ENCODE measurements around the gene MKNK2. TPM values are rescaled to one million over a fixed set of nuclear protein-coding genes. Genes with fewer than 3 reads are reported as not detected.
"Not testable (repeated sequence)": the region's sequence is repeated elsewhere in the genome, so short reads cannot be mapped to it uniquely, and the experiment has no call there.

The MKNK2 gene
- polyA plus RNA-seq, 5 donors, result 51.7 to 124 (median 77.8) TPM

DNA sequence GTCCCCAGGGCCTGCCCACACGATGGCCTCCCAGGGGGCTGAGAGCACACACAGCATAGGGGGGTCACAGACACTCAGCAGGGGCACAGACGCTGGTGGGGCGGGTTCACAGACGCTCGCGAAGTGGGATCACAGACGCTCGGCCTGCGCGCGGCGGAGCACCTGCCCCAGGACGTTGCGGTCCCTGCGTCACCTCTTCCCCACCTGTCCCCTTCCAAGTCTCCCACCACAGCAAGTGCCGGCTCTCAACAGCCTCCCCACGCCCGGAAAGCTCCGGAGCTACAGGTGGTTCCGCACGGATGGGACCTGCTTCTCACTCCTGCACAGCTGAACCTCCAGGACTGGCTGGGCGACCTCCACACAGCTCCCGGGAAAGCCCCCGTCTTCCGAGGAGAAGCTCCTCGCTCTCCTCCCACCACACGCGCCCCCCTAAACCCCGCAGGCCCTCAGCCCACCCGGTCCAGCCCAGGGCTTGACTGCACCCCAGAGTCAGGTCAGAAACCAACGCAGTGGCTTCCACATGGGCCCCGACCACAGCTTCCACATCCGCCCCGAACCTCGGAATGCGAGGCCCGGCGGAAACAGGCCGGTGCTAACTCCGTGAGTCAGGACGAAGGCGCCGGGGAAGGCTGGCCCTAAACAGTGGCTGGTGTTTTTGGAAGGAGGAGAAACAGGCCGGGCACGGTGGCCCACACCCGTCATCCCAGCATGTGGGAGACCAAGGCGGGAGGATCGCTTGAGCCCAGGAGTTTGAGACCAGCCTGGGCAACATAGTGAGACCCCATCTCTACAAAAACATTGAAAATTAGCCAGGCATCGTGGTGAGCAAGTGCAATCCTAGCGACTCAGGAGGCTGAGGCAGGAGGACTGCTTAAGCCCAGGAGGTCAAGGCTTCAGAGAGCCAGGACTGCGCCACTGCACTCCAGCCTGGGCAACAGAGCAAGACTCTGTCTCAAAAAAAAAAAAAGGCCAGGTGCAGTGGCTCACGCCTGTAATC, 52.0 kb downstream of the MKNK2 start:
- DNase-seq, result no peak

DNA sequence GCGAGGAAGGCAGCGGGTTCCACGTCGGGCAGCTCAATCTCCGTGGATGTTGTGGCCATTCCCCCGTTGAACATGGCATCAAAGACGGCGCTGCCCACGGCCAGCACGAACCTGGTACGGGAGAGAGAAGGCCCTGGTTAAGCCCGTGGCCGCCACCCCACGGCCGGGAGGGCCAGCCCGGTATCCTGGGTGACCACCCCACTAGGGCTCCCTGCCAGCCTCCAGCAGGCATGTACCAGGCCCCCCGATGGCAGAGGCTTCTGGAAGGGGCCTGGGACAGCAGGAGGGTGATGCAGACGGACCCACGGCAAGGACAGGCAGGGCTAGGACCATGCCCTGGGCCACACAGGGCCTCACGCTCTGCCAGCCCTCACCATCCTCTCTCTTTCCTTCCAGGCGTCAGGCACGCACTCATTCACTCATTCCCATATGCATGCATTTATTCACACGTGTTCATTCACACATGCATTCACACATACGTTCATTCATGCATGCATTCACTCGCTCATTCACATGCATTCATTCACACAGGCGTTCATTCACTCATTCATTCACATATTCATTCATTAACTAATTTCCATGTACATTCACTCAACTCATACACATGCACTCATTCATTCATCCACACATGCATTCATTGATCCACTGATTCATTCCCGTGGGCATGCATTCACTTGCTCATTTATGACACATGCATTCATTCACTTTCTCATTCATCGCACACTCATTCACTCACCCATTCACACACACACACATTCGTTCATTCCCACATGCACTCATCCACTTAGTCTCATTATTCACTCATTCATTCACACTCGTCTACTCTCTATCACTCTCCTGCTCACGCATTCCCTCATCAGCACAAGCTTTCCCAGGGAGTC, 53.5 kb downstream of the MKNK2 start:
- DNase-seq, result no peak

DNA sequence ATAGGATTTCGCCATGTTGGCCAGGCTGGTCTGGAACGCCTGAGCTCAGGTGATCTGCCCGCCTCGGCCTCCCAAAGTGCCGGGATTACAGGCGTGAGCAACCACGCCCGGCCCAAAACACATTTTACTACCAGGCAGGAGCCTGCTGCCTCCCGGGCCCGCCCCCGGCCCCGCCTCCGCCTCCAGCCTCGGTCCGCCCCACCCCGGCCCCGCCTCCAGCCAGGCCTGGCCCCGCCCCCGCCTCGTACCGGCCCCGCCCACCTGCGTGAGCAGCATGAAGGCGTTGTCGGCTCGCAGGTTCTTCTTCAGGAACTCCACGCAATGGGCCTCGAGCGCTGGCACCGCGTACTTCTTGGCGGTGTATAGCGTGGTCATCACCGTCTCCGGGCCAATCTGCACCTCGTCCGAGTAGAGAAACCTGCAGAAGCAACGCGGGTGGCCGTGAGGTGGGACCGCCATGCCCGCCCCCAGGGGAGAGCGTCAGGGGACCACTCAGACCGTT, 58.2 kb downstream of the MKNK2 start:
- no peak for DNase-seq

DNA sequence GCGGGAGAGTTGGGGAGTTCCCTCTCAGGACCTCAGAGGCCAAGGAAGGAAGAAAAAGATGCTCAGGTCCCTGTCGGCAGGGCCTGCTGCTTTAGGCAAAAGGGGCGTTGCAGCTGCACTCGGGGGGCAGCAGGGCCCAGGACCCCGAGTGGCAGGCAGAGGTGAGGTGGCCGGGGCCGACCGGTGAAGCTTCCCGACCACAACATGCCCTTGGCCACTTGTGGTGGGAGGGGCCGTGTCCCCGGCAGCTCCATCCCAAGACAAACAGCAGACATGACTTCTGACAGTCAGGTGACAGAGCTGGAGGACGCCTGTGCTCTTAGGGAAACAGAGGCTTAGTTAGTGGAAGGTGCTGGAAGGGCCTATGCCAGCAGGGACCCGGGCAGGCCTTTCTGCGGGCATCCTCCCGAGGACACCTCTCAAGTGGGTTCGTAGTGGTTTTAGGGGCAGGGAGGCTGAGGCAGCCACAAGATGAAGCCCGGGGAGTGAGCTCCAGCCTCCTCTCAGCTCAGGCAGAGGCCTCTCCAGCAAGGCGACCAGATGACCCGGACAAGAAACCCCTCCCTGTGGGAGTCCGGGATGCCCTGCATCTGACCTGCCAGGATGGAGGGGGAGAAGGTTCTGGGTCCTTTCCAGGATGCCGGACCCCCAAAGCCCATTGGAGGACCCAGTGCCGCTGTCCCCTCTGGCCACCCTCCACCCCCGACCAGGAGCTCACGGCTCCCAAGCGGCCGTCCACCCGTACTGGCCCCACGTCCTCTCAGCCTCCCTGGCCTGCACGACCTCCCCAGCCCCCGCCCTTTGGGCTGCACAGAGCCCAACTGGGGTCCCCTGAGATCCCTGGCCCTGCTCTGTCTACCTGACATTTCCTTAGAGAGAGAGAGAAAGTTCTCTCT, 59.8 kb downstream of the MKNK2 start:
- no peak for DNase-seq

DNA sequence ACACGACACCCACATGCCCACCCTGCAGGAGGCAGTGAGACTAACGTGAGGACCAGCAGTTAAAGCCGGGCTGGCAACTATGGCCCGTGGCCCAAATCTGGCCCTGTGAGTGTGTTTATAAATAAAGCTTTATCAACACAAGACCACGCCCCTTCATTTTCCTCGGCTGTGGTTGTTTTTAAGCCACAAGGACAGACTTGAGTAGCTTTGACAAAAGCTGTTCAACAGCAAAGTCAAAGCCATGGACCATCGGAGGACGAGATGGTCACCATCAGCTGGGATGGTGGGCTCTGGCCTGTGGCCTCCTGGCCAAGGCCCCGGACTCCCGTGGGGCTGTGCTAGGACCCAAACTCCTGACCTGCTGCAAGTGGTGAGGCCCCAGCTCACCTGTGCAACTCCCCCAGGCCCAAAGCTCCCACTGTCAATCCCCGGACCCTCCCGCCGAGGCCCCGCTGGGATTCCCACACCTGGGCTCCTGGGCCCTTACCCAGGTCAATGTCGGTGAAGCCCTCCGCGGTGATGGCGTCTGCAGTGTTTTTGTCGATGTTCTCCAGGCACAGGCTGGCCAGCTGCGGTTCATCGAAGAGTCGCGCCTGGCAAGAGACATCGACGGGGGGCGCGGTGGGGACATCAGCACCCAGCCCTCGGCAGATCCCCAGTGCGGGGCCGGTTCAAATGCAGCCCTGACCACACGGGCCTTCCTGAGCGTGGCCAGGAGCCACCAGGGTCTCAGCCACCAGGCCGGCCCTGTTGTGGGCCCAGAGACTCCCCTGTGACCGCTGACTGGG, 60.6 kb downstream of the MKNK2 start:
- no peak for DNase-seq

DNA sequence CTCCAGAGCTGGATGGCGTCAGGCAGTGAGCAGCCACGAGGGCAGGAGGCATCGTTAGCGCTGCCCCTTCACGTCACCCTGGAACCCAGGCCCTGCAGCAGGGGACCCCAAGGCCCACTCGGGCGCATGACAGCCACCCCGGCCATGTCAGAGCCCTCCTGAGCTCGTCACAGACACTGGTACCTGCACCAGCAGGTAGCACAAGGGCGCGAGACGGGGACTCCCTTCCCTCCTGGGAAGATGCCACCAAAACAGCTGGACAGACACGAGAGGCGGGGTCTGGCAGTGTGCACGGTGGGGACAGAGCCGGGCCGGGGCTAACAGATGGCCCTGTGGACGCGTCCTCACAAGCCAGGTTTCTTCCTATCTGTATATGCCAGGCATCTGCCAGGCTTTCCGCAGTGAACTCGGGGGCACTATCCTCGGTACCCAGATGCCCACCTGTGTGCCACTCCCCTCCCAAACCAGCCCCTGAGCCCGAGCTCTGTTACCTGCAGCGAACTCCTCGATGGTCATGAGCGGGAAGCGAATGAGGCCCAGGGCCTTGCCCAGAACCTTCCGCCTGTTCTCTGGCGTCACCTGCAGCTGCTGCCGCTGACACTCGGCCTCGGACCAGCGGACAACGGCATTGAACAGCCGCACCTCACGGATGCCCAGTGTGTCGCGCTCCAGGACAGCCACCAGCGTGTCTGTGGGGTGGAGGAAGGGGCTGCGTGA, 61.4 kb downstream of the MKNK2 start:
- DNase-seq, result no peak

DNA sequence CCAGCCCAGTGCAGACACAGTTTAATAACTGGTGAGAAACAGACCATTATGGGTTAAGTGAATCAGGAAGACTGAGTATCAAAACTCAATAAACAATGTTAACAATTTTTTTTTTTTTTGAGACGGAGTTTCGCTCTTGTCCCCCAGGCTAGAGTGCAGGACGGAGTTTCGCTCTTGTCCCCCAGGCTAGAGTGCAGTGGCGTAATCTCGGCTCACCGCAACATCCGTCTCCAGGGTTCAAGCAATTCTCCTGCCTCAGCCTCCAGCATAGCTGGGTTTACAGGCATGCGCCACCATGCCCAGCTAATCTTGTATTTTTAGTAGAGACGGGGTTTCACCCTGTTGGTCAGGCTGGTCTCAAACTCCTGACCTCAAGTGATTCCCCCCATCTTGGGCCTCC, 62.6 kb downstream of the MKNK2 start:
- DNase-seq, result not testable (repeated sequence)

Other genes with a start within 250 kb of the MKNK2 start
- 1 to 10 TPM in 2 of 5 donors, under 1 TPM in 3; 0.63 to 1.6 (median 0.99) TPM for gene ATP8B3, start 239.0 kb downstream of the MKNK2 start, polyA plus RNA-seq (ENCODE audit: insufficient read depth in 1 of 5, insufficient read length in 5 of 5, low replicate concordance in 1 of 5)
- gene REXO1, start 202.8 kb downstream of the MKNK2 start, polyA plus RNA-seq (ENCODE audit: insufficient read depth in 1 of 5, insufficient read length in 5 of 5, low replicate concordance in 1 of 5), result 10 to 100 TPM; 14.3 to 29.4 (median 21.7) TPM
- 10 to 100 TPM in 1 of 5 donors, 1 to 10 TPM in 4; 3.3 to 12.8 (median 6.0) TPM for gene KLF16, start 187.7 kb downstream of the MKNK2 start, polyA plus RNA-seq (ENCODE audit: insufficient read depth in 1 of 5, insufficient read length in 5 of 5, low replicate concordance in 1 of 5)
- 10 to 100 TPM; 34.9 to 90.0 (median 45.8) TPM for gene ABHD17A, start 165.7 kb downstream of the MKNK2 start, polyA plus RNA-seq (ENCODE audit: insufficient read depth in 1 of 5, insufficient read length in 5 of 5, low replicate concordance in 1 of 5)
- gene ADAT3, start 145.8 kb downstream of the MKNK2 start, polyA plus RNA-seq (ENCODE audit: insufficient read depth in 1 of 5, insufficient read length in 5 of 5, low replicate concordance in 1 of 5), result 1 to 10 TPM in 4 of 5 donors, under 1 TPM in 1; 0.98 to 4.5 (median 1.9) TPM
- 10 to 100 TPM; 41.9 to 92.4 (median 63.9) TPM for gene SCAMP4, start 145.8 kb downstream of the MKNK2 start, polyA plus RNA-seq (ENCODE audit: insufficient read depth in 1 of 5, insufficient read length in 5 of 5, low replicate concordance in 1 of 5)
- gene CSNK1G2, start 110.1 kb downstream of the MKNK2 start, polyA plus RNA-seq (ENCODE audit: insufficient read depth in 1 of 5, insufficient read length in 5 of 5, low replicate concordance in 1 of 5), result 10 to 100 TPM; 32.0 to 70.0 (median 40.7) TPM
- 100 to 1,000 TPM in 2 of 5 donors, 10 to 100 TPM in 3; 70.5 to 131 (median 97.0) TPM for gene BTBD2, start 35.5 kb downstream of the MKNK2 start, polyA plus RNA-seq (ENCODE audit: insufficient read depth in 1 of 5, insufficient read length in 5 of 5, low replicate concordance in 1 of 5)
- 10 to 100 TPM; 17.5 to 31.4 (median 24.1) TPM for gene MOB3A, start 45.1 kb upstream of the MKNK2 start, polyA plus RNA-seq (ENCODE audit: insufficient read depth in 1 of 5, insufficient read length in 5 of 5, low replicate concordance in 1 of 5)
- 1 to 10 TPM; 5.5 to 7.2 (median 6.2) TPM for gene IZUMO4, start 45.7 kb upstream of the MKNK2 start, polyA plus RNA-seq (ENCODE audit: insufficient read depth in 1 of 5, insufficient read length in 5 of 5, low replicate concordance in 1 of 5)
- gene AP3D1, start 100.3 kb upstream of the MKNK2 start, polyA plus RNA-seq (ENCODE audit: insufficient read depth in 1 of 5, insufficient read length in 5 of 5, low replicate concordance in 1 of 5), result 10 to 100 TPM; 56.7 to 90.8 (median 67.7) TPM
- gene DOT1L, start 112.7 kb upstream of the MKNK2 start, polyA plus RNA-seq (ENCODE audit: insufficient read depth in 1 of 5, insufficient read length in 5 of 5, low replicate concordance in 1 of 5), result 10 to 100 TPM; 17.0 to 22.3 (median 19.2) TPM
- 10 to 100 TPM; 39.5 to 76.7 (median 50.7) TPM for gene PLEKHJ1, start 185.1 kb upstream of the MKNK2 start, polyA plus RNA-seq (ENCODE audit: insufficient read depth in 1 of 5, insufficient read length in 5 of 5, low replicate concordance in 1 of 5)
- 10 to 100 TPM; 49.2 to 98.0 (median 68.6) TPM for gene SF3A2, start 185.6 kb upstream of the MKNK2 start, polyA plus RNA-seq (ENCODE audit: insufficient read depth in 1 of 5, insufficient read length in 5 of 5, low replicate concordance in 1 of 5)
- gene AMH, start 198.1 kb upstream of the MKNK2 start, polyA plus RNA-seq (ENCODE audit: insufficient read depth in 1 of 5, insufficient read length in 5 of 5, low replicate concordance in 1 of 5), result 1 to 10 TPM; 1.1 to 5.2 (median 2.9) TPM
- 1 to 10 TPM in 1 of 5 donors, under 1 TPM in 3, not detected in 1; 0.29 to 6.3 (median 0.53) TPM for gene JSRP1, start 205.2 kb upstream of the MKNK2 start, polyA plus RNA-seq (ENCODE audit: insufficient read depth in 1 of 5, insufficient read length in 5 of 5, low replicate concordance in 1 of 5)
- gene PEAK3, start 230.9 kb upstream of the MKNK2 start, polyA plus RNA-seq (ENCODE audit: insufficient read depth in 1 of 5, insufficient read length in 5 of 5, low replicate concordance in 1 of 5), result under 1 TPM in 4 of 5 donors, not detected in 1; 0.11 to 0.22 (median 0.18) TPM

Measured in right lung (tissue), 5 donors.